SK-N-SH treated with all-trans-retinoic acid at 6 μM for 48 hours (cell line): ENCODE results near the gene SPTBN4.

Experiments
- ATAC-seq: fragments of 200-7000 bp; cut with Tn5 transposase; 3 replicates; pipeline ENCODE4 v1.9.1; 2020; ENCODE audit warnings: mild to moderate bottlenecking, moderate library complexity
- ARNTL ChIP-seq: fragments of 450-650 bp; formaldehyde crosslinking; IDR thresholded peaks from 2 replicates; pipeline ENCODE4 v1.5.0; 2020; ENCODE audit warnings: low read depth, mild to moderate bottlenecking, moderate library complexity, borderline replicate concordance
- BACH2 ChIP-seq: fragments of 250-450 bp; sonication (Bioruptor Pico); IDR thresholded peaks from 2 replicates; pipeline ENCODE4 v1.9.0; 2021; ENCODE audit warnings: mild to moderate bottlenecking, borderline replicate concordance
- CSDC2 ChIP-seq: fragments of 250-450 bp; sonication (Bioruptor Pico); IDR thresholded peaks from 2 replicates; pipeline ENCODE4 v1.5.0; 2020; ENCODE audit warnings: mild to moderate bottlenecking, moderate library complexity
- ESRRG ChIP-seq: fragments of 250-450 bp; sonication (Bioruptor Pico); IDR thresholded peaks from 2 replicates; pipeline ENCODE4 v1.6.1; 2021; ENCODE audit warnings: mild to moderate bottlenecking
- GLIS3 ChIP-seq: fragments of 250-450 bp; sonication (Bioruptor Pico); IDR thresholded peaks from 2 replicates; pipeline ENCODE4 v1.5.0; 2020; ENCODE audit warnings: mild to moderate bottlenecking, moderate library complexity
- ISL1 ChIP-seq: fragments of 250-450 bp; sonication (Bioruptor Pico); IDR thresholded peaks from 2 replicates; pipeline ENCODE4 v2.1.2; 2022; ENCODE audit warnings: mild to moderate bottlenecking, moderate library complexity
- OSR1 ChIP-seq: fragments of 250-450 bp; sonication (Bioruptor Pico); IDR thresholded peaks from 2 replicates; pipeline ENCODE4 v1.8.0; 2022; ENCODE audit warnings: moderate library complexity, mild to moderate bottlenecking, inconsistent platforms
- PPARA ChIP-seq: fragments of 250-450 bp; sonication (Bioruptor Pico); IDR thresholded peaks from 2 replicates; pipeline ENCODE4 v1.5.0; 2020; ENCODE audit warnings: mild to moderate bottlenecking, borderline replicate concordance
- RARB ChIP-seq: fragments of 250-450 bp; sonication (Bioruptor Pico); IDR thresholded peaks from 2 replicates; pipeline ENCODE4 v1.8.0; 2021; ENCODE audit warnings: mild to moderate bottlenecking, moderate library complexity
- SNAI2 ChIP-seq: fragments of 250-450 bp; sonication (Bioruptor Pico); IDR thresholded peaks from 2 replicates; pipeline ENCODE4 v1.5.0; 2020; ENCODE audit warnings: mild to moderate bottlenecking, moderate library complexity
- TCF4 ChIP-seq: fragments of 250-450 bp; sonication (Bioruptor Pico); IDR thresholded peaks from 2 replicates; pipeline ENCODE4 v1.8.0; 2021; ENCODE audit warnings: mild to moderate bottlenecking, moderate library complexity, borderline replicate concordance
- TOX ChIP-seq: fragments of 250-450 bp; sonication (Bioruptor Pico); IDR thresholded peaks from 2 replicates; pipeline ENCODE4 v1.8.0; 2021; ENCODE audit warnings: mild to moderate bottlenecking, moderate library complexity, borderline replicate concordance
- ZC3H10 ChIP-seq: fragments of 250-450 bp; sonication (Bioruptor Pico); IDR thresholded peaks from 2 replicates; pipeline ENCODE4 v1.5.1; 2021; ENCODE audit warnings: mild to moderate bottlenecking, moderate library complexity
- ZFP3 ChIP-seq: fragments of 250-450 bp; sonication (Bioruptor Pico); IDR thresholded peaks from 2 replicates; pipeline ENCODE4 v1.5.0; 2020; ENCODE audit warnings: mild to moderate bottlenecking, moderate library complexity
- ZNF565 ChIP-seq: fragments of 450-650 bp; formaldehyde crosslinking; conservative IDR thresholded peaks from 2 replicates; pipeline ENCODE4 v1.5.0; 2020; ENCODE audit warnings: low read depth, mild to moderate bottlenecking, moderate library complexity
- ZNF70 ChIP-seq: fragments of 450-650 bp; formaldehyde crosslinking; IDR thresholded peaks from 2 replicates; pipeline ENCODE4 v1.5.0; 2020; ENCODE audit warnings: mild to moderate bottlenecking, moderate library complexity
- ZNF8 ChIP-seq: fragments of 450-650 bp; formaldehyde crosslinking; IDR thresholded peaks from 2 replicates; pipeline ENCODE4 v1.5.0; 2020; ENCODE audit warnings: mild to moderate bottlenecking, moderate library complexity
- TF ChIP-seq, protein P1 (sequence below): fragments of 250-450 bp; sonication (Bioruptor Pico); IDR thresholded peaks from 2 replicates; pipeline ENCODE4 v1.8.0; 2021; ENCODE audit warnings: low read depth, mild to moderate bottlenecking, moderate library complexity, borderline replicate concordance
- TF ChIP-seq, protein P2 (sequence below): fragments of 250-450 bp; sonication (Bioruptor Pico); IDR thresholded peaks from 2 replicates; pipeline ENCODE4 v1.5.1; 2021; ENCODE audit warnings: mild to moderate bottlenecking, moderate library complexity
- TF ChIP-seq, protein P3 (sequence below): fragments of 250-450 bp; sonication (Bioruptor Pico); IDR thresholded peaks from 2 replicates; pipeline ENCODE4 v1.8.0; 2020; ENCODE audit warnings: mild to moderate bottlenecking, moderate library complexity, borderline replicate concordance
- TF ChIP-seq, protein P4 (sequence below): fragments of 250-450 bp; sonication (Bioruptor Pico); IDR thresholded peaks from 2 replicates; pipeline ENCODE4 v1.5.1; 2020; ENCODE audit warnings: low read depth, mild to moderate bottlenecking, moderate library complexity
- TF ChIP-seq, protein P5 (sequence below): fragments of 250-450 bp; sonication (Bioruptor Pico); IDR thresholded peaks from 2 replicates; pipeline ENCODE4 v1.5.0; 2020; ENCODE audit warnings: mild to moderate bottlenecking, moderate library complexity

The SPTBN4 gene

DNA sequence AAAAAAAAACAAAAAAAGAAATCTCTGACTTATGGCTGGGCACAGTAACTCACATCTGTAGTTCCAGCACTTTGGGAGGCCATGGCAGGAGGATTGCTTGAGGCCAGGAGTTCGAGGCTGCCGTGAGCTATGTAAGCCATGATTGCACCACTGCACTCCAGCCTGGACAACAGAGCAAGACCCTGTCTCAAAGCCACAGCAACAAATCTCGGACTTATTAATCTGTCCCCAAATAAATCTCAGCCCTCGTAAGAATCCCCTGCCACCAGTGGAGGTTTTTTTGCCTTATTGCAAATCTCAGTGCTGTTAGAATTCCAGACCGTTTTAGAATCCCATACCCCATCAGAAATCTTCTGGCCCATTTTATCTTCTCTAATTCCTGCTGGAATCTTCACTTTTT lies 114.7 kb downstream of the SPTBN4 start:
- TF ChIP-seq, protein P1, sequence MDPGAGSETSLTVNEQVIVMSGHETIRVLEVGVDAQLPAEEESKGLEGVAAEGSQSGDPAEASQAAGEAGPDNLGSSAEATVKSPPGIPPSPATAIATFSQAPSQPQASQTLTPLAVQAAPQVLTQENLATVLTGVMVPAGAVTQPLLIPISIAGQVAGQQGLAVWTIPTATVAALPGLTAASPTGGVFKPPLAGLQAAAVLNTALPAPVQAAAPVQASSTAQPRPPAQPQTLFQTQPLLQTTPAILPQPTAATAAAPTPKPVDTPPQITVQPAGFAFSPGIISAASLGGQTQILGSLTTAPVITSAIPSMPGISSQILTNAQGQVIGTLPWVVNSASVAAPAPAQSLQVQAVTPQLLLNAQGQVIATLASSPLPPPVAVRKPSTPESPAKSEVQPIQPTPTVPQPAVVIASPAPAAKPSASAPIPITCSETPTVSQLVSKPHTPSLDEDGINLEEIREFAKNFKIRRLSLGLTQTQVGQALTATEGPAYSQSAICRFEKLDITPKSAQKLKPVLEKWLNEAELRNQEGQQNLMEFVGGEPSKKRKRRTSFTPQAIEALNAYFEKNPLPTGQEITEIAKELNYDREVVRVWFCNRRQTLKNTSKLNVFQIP (CRISPR knock-in tag), result no peak
- no peak for TF ChIP-seq GLIS3 (CRISPR knock-in tag)
- TF ChIP-seq ESRRG (CRISPR knock-in tag), result no peak
- TF ChIP-seq OSR1, result no peak
- TF ChIP-seq TCF4 (CRISPR knock-in tag), result no peak
- TF ChIP-seq CSDC2 (CRISPR knock-in tag), result no peak
- TF ChIP-seq, protein P2, sequence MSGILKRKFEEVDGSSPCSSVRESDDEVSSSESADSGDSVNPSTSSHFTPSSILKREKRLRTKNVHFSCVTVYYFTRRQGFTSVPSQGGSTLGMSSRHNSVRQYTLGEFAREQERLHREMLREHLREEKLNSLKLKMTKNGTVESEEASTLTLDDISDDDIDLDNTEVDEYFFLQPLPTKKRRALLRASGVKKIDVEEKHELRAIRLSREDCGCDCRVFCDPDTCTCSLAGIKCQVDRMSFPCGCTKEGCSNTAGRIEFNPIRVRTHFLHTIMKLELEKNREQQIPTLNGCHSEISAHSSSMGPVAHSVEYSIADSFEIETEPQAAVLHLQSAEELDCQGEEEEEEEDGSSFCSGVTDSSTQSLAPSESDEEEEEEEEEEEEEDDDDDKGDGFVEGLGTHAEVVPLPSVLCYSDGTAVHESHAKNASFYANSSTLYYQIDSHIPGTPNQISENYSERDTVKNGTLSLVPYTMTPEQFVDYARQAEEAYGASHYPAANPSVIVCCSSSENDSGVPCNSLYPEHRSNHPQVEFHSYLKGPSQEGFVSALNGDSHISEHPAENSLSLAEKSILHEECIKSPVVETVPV (CRISPR knock-in tag), result no peak
- no peak for TF ChIP-seq PPARA
- TF ChIP-seq TOX (CRISPR knock-in tag), result no peak
- TF ChIP-seq ZNF70 (CRISPR knock-in tag), result no peak
- TF ChIP-seq, protein P3, sequence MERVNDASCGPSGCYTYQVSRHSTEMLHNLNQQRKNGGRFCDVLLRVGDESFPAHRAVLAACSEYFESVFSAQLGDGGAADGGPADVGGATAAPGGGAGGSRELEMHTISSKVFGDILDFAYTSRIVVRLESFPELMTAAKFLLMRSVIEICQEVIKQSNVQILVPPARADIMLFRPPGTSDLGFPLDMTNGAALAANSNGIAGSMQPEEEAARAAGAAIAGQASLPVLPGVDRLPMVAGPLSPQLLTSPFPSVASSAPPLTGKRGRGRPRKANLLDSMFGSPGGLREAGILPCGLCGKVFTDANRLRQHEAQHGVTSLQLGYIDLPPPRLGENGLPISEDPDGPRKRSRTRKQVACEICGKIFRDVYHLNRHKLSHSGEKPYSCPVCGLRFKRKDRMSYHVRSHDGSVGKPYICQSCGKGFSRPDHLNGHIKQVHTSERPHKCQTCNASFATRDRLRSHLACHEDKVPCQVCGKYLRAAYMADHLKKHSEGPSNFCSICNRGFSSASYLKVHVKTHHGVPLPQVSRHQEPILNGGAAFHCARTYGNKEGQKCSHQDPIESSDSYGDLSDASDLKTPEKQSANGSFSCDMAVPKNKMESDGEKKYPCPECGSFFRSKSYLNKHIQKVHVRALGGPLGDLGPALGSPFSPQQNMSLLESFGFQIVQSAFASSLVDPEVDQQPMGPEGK (CRISPR knock-in tag), result no peak
- TF ChIP-seq ZNF565 (CRISPR knock-in tag), result no peak
- no peak for TF ChIP-seq ZNF8
- TF ChIP-seq ZC3H10, result no peak
- TF ChIP-seq BACH2, result no peak
- ATAC-seq, result no peak

DNA sequence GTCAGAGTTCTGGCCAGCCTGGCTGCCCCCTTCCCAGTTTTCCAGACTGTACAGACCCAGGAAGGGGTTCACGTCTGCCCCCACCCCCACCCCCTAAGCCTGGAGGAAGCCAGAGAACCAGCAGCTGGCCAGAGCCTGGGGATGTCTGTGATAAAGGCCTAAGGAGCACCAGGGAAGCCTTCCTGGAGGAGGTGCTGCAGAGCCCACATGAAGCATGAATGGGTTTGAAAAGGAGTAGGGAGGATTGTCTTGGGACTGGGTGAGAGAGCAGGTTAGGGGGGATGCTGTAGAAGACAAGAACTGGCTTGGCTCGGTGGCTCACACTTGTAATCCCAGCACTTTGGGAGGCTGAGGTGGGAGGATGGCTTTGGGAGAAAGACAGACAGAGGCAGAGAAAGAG lies 115.7 kb downstream of the SPTBN4 start:
- no peak for ATAC-seq
- TF ChIP-seq ARNTL (CRISPR knock-in tag) (no peak), ZC3H10 (no peak), RARB (no peak), ISL1 (CRISPR knock-in tag) (no peak), PPARA (no peak), ZFP3 (CRISPR knock-in tag) (no peak), GLIS3 (CRISPR knock-in tag) (no peak), ZNF70 (CRISPR knock-in tag) (no peak), TCF4 (CRISPR knock-in tag) (no peak), ZNF8 (no peak), CSDC2 (CRISPR knock-in tag) (no peak), ESRRG (CRISPR knock-in tag) (no peak), OSR1 (no peak), SNAI2 (CRISPR knock-in tag) (no peak), TOX (CRISPR knock-in tag) (no peak), ZNF565 (CRISPR knock-in tag) (no peak)
- TF ChIP-seq, protein P2 (CRISPR knock-in tag), result no peak
- TF ChIP-seq, protein P4, sequence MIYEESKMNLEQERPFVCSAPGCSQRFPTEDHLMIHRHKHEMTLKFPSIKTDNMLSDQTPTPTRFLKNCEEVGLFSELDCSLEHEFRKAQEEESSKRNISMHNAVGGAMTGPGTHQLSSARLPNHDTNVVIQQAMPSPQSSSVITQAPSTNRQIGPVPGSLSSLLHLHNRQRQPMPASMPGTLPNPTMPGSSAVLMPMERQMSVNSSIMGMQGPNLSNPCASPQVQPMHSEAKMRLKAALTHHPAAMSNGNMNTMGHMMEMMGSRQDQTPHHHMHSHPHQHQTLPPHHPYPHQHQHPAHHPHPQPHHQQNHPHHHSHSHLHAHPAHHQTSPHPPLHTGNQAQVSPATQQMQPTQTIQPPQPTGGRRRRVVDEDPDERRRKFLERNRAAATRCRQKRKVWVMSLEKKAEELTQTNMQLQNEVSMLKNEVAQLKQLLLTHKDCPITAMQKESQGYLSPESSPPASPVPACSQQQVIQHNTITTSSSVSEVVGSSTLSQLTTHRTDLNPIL (CRISPR knock-in tag), result no peak
- TF ChIP-seq, protein P5, sequence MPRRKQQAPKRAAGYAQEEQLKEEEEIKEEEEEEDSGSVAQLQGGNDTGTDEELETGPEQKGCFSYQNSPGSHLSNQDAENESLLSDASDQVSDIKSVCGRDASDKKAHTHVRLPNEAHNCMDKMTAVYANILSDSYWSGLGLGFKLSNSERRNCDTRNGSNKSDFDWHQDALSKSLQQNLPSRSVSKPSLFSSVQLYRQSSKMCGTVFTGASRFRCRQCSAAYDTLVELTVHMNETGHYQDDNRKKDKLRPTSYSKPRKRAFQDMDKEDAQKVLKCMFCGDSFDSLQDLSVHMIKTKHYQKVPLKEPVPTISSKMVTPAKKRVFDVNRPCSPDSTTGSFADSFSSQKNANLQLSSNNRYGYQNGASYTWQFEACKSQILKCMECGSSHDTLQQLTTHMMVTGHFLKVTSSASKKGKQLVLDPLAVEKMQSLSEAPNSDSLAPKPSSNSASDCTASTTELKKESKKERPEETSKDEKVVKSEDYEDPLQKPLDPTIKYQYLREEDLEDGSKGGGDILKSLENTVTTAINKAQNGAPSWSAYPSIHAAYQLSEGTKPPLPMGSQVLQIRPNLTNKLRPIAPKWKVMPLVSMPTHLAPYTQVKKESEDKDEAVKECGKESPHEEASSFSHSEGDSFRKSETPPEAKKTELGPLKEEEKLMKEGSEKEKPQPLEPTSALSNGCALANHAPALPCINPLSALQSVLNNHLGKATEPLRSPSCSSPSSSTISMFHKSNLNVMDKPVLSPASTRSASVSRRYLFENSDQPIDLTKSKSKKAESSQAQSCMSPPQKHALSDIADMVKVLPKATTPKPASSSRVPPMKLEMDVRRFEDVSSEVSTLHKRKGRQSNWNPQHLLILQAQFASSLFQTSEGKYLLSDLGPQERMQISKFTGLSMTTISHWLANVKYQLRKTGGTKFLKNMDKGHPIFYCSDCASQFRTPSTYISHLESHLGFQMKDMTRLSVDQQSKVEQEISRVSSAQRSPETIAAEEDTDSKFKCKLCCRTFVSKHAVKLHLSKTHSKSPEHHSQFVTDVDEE, result no peak
